GM18505 (cell line): ENCODE data around the gene CDC42.

Source experiments
- ATAC-seq: cut with Tn5 transposase; IDR thresholded peaks from one replicate; pipeline ENCODE4 v1.9.1; 2021; ENCODE audit not compliant: unreplicated experiment
- POLR2A ChIP-seq: IDR thresholded peaks from 4 replicates; pipeline ENCODE4 v1.6.1; 2011; ENCODE audit warnings: borderline replicate concordance; ENCODE audit not compliant: insufficient read depth, insufficient read length; ENCODE audit errors: extremely low read depth

Gene CDC42

DNA sequence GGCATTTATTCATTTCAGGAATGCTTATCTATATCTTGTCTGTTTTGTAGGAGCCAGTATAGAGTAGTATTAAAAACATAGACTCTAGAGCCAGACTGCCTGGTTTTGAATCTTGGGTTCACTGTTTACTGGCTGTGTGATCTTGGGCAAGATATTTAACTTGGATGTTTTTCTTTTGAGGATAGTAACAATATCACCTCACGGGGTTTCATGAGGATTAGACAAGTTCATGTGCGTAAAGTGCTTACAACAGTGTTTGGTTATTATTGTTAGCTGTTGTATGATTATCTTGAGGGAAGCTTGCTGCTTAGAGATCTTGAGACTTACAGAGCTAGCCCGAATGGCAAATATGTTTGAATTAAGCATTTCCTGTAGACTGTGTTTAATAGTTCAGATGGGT lies 50.2 kb downstream of the CDC42 start:
- TF ChIP-seq POLR2A: no peak
- ATAC-seq: no peak

DNA sequence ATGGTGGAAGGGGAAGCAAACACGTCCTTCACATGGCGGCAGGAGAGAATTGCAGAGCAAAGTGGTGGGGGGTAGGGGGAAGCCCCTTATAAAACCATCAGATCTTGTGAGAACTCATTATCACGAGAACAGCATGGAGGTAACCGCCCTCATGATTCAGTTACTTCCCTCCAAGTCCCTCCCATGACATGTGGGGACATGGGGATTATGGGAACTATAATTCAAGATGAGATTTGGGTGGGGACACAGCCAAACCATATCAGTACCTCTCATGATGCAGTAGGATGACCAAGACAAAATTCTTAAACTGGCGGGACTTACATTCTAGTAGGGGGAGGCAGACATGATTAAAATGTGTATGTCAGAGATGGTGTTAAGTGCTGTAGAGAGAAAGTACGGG lies 51.6 kb downstream of the CDC42 start:
- no peak for ATAC-seq
- TF ChIP-seq POLR2A: no peak

DNA sequence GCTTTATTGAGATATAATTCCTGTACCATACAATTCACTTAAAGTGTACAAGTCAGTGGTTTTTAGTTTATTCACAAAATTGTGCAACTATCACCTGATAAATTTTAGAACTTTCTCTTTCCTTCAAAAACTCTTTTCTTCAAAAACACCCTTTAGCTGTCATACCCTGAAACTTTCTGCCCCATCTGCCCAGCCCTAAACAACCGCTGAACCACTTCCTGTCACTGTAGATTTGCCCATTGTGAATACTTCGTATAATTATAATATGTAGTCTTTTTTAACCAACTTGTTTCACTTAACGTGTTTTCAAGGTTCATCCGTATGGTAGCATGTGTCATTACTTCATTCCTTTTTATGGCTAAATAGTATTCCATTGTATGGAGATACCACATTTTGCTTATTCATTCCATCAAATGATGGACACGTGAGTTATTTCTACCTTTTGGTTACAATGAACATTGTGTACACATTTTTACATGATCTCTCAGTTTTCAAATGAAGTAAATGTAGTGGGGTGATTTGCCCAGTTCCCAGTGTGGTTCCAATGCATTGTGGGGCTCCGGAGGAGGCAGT lies 52.4 kb downstream of the CDC42 start:
- TF ChIP-seq POLR2A: no peak
- no peak for ATAC-seq

DNA sequence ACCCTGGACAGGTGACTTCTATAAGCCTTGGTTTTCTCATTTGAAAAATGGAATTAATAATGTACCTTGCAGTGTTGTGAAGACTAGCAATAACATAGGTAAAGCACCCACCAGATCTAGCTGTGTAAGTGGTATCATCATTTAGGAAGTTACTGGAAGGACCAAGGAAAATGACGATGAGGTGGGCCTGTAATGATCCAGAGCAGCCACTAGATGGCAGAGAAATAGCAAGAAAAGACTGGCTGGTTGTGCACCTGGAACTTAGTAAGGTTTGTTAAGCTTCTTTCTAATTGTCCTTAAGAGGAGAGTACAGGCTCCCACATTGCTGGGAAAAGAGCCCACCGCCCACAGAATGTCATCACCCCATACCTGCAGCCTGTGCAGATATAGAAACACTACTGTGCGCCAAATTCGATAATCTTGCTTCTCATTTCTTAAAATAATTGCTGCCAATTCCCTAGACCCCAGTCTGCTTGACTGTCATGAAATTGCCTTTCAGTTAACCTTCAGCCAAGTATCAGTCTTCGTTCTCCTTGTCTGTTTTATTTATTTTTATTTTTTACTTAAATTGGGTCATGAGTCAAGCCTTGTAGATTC lies 53.2 kb downstream of the CDC42 start:
- no peak for TF ChIP-seq POLR2A
- no peak for ATAC-seq

GRCh38 chr1:22107126-22107525 lies 54.6 kb downstream of the CDC42 start:
- ATAC-seq: no peak
- TF ChIP-seq POLR2A: no peak

DNA sequence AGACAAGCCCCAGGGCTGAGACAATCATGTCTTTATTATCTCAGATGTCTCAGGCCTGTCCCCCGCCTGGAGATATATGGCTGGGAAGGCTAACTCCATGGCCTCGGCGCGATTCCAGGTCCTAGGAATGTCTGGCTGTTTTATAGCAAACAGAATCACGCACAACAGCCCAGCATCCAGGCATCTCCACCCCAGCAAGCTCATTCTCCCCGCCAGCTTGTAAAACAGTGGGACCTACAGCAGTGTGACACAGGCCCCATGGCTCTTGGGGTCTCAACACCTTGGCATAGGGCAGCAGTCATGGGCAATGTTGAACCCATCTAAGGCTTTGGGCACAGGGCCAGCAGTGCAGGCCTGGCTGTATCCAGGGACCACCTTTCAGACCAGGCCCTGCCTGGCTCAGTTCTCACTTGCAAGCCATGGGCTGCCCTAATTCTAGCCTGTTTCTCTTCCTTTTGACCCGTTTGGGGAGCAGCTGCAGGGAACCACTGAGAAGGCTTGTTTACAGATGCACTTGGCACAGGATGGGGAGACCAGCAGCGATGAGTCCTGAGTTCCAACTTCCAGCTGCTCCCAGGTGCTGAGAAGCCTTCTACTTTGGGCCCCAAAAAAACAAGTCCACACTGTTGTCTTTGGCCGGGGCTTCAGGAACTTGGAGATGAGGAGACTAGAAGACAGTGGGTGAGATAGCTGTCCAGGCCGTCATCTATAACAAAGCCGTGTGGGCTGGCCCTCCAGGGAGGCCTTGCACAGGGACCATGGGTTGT lies 56.0 kb downstream of the CDC42 start:
- ATAC-seq: no peak
- no peak for TF ChIP-seq POLR2A

GRCh38 chr1:22110016-22110415 lies 57.5 kb downstream of the CDC42 start:
- TF ChIP-seq POLR2A: no peak
- no peak for ATAC-seq

- no peak for ATAC-seq
- no peak for TF ChIP-seq POLR2A
These were observed 58.6 kb downstream of the CDC42 start for GRCh38 chr1:22111115-22111514.

DNA sequence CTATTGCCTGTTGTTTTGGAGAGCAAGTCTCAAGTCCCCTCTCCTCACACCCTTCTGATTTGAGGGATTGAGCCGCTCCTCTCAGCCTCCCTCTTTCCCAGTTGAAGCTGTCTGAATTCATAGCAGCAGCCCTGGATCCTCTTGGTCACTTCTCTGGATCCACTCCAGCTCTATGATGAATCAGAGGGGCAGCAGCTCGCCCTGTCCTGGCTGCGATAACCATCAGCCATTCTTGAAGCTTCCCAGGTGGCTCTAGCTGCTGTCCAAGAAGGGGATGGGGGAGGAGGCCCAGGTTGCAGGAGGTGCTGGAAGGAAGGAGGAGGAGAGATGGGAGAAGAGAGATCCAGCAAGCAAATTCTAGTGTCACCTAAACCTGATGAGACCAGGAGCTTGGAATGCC lies 59.1 kb downstream of the CDC42 start:
- no peak for ATAC-seq
- no peak for TF ChIP-seq POLR2A

GRCh38 chr1:22112554-22112953 lies 60.0 kb downstream of the CDC42 start:
- no peak for TF ChIP-seq POLR2A
- ATAC-seq: no peak

DNA sequence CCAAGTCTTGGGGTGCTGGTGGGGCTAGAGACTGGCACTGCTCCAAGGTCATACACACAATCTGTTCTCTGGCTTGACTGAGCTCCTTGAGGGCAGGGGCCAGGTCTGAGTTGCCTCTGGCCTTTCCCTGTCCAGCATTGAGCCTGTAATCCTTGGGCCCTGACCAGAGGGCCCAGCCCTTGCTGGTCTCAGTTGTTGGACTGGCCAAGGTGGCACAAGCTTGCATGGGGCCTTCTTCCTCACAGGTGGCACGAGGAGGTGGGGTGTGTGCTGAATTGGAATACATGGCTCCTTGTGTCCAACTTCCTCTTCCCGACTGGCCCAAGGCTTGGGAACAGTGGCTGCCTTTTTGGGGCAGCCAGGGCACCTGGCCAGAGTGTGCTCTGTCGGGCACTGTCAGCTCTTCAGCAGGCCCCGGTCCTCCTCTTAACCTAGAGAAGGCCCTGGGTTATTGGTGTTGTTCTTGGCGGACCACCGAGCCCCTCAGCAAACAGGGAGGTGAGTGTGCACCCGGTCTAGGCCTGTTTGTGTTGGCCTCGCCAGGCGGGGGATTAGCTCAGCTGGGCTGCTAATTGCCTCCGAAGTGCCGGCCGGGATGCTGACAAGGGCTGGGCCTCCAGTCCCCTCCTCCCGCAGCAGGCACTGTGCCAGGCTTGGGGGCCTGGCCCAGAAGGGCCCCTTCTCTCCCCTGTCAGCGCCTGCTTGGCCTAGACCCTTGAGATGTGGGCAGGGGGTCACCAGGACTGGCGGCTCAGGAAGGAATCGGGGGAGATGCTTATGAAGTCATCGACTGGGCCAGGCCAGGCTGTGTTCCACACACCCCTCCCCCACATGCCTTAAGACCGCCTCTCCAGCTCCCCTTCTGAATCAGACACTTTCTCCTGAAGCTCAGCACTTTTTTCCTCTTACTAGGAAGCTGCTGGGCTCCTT lies 61.8 kb downstream of the CDC42 start:
- no peak for ATAC-seq

GRCh38 chr1:22115286-22115685 lies 62.8 kb downstream of the CDC42 start:
- no peak for ATAC-seq
- TF ChIP-seq POLR2A: no peak

More for the DNA sequence above, 61.8 kb downstream of the CDC42 start:
- TF ChIP-seq POLR2A: no peak

GRCh38 chr1:22117238-22117637 lies 64.7 kb downstream of the CDC42 start:
- ATAC-seq: no peak

More at GRCh38 chr1:22117238-22117637, 64.7 kb downstream of the CDC42 start:
- TF ChIP-seq POLR2A: no peak
